ENCODE measurements around the gene AMT. TPM values are rescaled to one million over a fixed set of nuclear protein-coding genes. Genes with fewer than 3 reads are reported as not detected.

Gene AMT
- polyA plus RNA-seq, 3 donors = 37.6 to 48.9 (median 40.4) TPM

GRCh38 chr3:49454898-49455681, 32.8 kb upstream of the AMT start:
- no peak for DNase-seq (ENCODE audit: extremely low read depth in 1 of 11, low read depth in 9 of 11, low spot score in 4 of 11)

- peak in 1 of 11 donors; percentile 60 for DNase-seq (ENCODE audit: extremely low read depth in 1 of 11, low read depth in 9 of 11, low spot score in 4 of 11)
These were observed 32.2 kb upstream of the AMT start for GRCh38 chr3:49454458-49454857.

GRCh38 chr3:49453621-49454020, 31.3 kb upstream of the AMT start:
- no peak for DNase-seq (ENCODE audit: extremely low read depth in 1 of 11, low read depth in 9 of 11, low spot score in 4 of 11)

DNA sequence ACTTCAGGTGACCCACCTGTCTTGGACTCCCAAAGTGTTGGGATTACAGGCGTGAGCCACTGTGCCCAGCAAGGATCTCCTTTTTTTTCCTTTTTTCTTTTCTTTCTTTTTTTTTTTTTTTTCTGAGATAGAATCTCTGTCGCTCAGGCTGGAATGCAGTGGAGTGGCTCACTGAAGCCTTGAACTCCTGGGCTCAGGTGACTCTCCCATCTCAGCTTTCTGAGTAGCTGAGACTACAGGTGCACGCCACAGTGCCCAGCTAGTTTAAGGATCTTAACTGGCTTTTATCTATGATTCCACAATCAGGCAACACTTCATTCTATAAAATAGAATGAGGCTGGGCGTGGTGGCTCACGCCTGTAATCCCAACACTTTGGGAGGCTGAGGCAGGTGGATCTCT, 23.1 kb upstream of the AMT start:
- DNase-seq (ENCODE audit: extremely low read depth in 1 of 11, low read depth in 9 of 11, low spot score in 4 of 11) = no peak

DNA sequence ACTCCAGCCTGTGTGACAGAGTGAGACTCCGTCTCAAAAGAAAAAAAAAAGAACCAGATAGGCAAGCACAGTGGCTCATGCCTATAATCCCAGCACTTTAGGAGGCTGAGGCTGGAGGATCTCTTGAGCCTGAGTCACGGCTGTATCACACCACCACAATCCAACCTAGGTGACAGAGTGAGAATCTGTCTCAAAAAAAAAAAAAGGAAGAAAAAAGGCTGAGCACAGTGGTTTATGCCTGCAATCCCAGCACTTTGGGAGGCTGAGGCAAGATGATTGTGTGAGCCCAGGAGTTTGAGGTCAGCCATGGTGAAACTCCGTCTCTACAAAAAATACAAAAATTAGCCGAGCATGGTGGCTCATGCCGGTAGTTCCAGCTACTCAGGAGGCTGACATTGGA, 12.5 kb upstream of the AMT start:
- DNase-seq (ENCODE audit: extremely low read depth in 1 of 11, low read depth in 9 of 11, low spot score in 4 of 11) = no peak

DNA sequence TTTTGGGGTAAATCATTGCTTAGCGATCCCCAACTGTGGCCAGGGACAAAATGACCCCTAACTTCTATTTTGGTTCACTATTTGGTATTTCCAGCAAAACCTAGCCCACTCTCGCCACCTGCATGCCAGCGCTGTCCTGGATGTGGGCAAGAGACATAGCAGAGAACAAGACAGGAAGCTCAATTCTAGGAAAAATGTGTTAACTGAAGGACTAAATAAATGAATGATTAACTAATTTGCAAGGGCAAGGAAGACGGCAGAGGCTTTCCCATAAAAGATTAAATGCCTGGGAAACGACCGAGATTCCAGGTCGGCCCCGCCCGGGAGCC, 6.4 kb upstream of the AMT start:
- DNase-seq (ENCODE audit: extremely low read depth in 1 of 11, low read depth in 9 of 11, low spot score in 4 of 11) = peak in 1 of 11 donors; percentile 38

- no peak for DNase-seq (ENCODE audit: extremely low read depth in 1 of 11, low read depth in 9 of 11, low spot score in 4 of 11)
These were observed 5.3 kb upstream of the AMT start for GRCh38 chr3:49427586-49427985.

DNA sequence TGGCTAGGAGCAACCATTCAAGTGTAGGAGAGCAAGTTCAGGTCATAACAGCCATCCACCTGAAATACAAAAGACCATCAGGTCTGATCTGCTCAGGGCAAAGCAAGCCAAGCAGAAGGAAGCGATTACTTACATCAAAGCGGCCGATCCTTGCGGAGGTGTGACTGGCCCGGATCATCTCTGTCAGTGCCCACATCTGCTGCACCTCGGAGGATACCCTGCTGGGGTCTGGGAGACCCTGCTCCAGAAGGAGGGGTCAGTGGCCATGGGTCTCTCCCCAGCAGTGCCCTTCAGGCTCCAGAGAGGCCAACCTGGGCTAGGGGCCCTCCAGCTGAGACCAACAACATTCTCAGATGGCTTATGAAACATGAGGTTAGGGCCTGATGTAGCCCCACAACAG, 2.5 kb upstream of the AMT start:
- no peak for DNase-seq (ENCODE audit: extremely low read depth in 1 of 11, low read depth in 9 of 11, low spot score in 4 of 11)

- no peak for DNase-seq (ENCODE audit: extremely low read depth in 1 of 11, low read depth in 9 of 11, low spot score in 4 of 11)
These were observed 339 bp downstream of the AMT start for GRCh38 chr3:49421890-49422378.

GRCh38 chr3:49417516-49418120, 4.7 kb downstream of the AMT start:
- DNase-seq (ENCODE audit: extremely low read depth in 1 of 11, low read depth in 9 of 11, low spot score in 4 of 11) = no peak

DNA sequence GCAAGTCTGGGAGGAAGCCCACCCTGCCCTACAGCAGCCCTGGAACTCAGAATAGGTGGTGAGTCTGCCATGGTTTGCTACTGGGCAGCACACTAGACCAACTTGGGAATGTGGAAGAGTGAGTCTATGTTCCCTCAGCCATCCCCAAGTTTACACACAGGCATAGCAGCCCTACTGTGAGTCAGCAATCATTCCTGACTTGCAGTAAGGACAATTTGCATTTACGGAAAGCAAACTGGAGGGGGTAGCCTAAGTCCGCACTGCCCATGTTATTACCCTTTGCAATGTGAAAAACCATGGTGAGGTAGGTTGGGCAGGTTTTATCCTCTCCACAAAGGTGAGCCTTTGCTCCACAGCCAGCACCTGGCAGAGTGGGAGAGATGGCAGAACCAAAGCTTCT, 5.4 kb downstream of the AMT start:
- DNase-seq (ENCODE audit: extremely low read depth in 1 of 11, low read depth in 9 of 11, low spot score in 4 of 11) = no peak

DNA sequence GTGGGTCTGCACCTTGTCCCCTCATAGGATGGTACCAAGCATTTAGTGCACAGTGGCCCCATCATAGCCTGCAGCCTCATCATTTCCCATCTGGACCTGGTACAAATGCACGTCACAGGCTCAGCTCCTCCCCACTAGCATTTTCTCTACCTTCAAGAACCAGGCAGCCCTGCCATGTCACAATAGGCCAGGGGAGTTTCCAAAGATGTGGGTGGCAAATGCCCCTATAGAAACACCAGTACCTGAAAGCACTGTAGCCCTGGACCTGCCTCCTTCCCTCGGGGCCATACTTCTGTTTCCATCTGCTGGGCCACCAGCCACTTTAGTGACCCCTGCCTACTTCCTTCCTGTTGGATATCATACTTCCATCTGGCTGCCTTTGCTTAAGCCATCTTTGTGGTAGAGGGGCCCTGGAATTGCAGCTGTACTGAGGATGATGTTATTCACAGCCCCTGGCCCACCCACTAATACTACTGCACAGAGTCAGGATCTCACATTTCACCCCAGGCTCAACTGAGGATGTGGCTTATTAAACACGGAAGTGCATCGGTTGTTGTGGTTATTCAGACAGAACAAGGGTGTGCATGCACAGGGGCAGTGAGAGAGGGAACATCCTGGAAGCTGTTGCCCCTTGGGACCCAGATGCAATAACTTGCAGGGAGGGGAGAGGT, 6.2 kb downstream of the AMT start:
- DNase-seq (ENCODE audit: extremely low read depth in 1 of 11, low read depth in 9 of 11, low spot score in 4 of 11) = no peak

GRCh38 chr3:49414753-49415152, 7.5 kb downstream of the AMT start:
- no peak for DNase-seq (ENCODE audit: extremely low read depth in 1 of 11, low read depth in 9 of 11, low spot score in 4 of 11)

DNA sequence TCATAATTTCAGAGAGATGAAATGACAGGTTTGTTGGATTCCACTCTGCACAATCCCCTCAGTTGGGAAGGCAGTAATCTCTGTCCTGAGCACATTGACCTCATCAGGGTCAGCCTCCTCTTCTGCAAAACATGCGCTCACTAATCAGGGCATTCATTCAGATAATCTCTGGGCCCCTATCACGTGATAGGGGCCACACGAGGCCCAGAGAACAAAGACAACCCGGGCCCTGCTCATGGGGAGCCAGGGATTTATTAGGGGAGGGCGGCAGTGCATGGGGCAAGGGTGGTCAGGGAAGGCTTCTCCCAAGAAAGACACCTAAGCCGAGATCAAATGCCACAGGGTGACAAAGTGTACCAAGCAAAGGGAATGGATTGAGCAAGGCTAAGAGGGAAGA, 8.9 kb downstream of the AMT start:
- DNase-seq (ENCODE audit: extremely low read depth in 1 of 11, low read depth in 9 of 11, low spot score in 4 of 11) = no peak

DNA sequence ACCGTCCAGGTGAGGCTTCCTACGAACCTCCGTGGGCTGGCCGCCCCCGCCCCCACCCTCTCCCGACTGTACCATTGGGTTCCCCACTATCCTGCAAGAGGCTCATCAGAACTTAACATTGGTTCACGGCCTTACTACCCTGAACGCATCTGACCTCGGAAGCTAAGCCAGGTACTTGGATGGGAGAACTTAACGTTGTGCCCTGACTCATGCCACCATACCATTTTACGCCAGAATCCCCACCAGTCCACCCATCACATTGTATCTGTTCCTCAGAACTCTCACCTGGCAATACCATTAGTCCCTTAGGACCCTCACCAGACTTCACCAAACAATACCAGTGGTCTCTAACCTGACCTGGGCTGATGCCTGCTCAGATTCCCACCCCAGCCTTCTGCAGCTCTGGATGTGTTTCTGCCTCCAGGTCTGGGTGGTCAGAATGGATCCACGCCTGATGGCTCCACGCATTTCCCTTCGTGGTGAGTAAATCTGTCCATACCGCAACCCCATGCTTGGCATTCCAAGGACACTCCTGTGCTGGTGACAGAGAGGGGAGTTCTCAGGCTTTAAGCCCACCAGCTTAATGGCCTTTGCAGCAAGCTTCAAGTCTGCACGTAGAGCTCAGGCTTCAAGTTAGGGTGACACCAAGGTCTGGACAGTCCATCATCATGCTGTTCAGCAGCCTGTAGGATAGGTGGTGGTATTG, 9.5 kb downstream of the AMT start:
- no peak for DNase-seq (ENCODE audit: extremely low read depth in 1 of 11, low read depth in 9 of 11, low spot score in 4 of 11)

DNA sequence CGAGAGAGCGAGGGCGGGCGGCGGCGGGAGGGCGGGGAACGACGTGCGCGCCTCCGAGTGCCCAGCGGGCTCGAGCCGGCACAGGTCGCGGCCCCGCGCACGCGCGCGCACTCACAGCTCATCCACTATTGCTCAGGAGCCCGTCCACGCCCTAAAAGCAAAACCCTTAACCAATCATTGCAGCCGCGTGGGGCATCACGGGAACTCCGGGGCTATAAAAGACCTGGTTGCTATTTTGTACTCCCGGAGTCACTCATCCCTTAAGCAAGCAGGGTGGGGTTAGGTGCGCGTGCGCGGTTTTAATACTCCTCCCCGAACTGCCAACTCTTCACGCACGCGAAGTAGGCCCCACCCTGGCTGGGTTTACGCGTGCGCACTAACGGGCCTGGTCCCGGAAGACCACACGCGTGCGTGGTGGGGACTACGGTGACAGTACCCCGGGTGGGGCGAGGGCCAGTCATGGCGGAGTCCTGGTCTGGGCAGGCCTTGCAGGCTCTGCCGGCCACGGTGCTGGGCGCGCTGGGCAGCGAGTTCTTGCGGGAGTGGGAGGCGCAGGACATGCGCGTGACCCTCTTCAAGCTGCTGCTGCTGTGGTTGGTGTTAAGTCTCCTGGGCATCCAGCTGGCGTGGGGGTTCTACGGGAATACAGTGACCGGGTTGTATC, 10.2 kb downstream of the AMT start, which contains the start of the genes RHOA and TCTA:
Gene RHOA (minus strand): TSS at position 9 of the 664 bp plus-strand sequence. CDS start 36,387 bp downstream, outside the sequence.
Gene TCTA (plus strand): TSS at position 456 of the 664 bp plus-strand sequence. CDS start 4 bp downstream, at position 460.
- peak; percentile 98 to 100 (median 99) for DNase-seq (ENCODE audit: extremely low read depth in 1 of 11, low read depth in 9 of 11, low spot score in 4 of 11)

- DNase-seq (ENCODE audit: extremely low read depth in 1 of 11, low read depth in 9 of 11, low spot score in 4 of 11) = no peak
These were observed 10.7 kb downstream of the AMT start for GRCh38 chr3:49411535-49411967.

- no peak for DNase-seq (ENCODE audit: extremely low read depth in 1 of 11, low read depth in 9 of 11, low spot score in 4 of 11)
These were observed 11.3 kb downstream of the AMT start for GRCh38 chr3:49410846-49411534.
